HL-60 (cell line): ENCODE data around the gene STOM.

Experiments used
- DNase-seq, 2 experiments: peaks; one replicate each; pipeline ENCODE4 v3.0.0-alpha.2; 2010 to 2020; ENCODE audit warnings: low read depth in 1 of 2, low spot score in 1 of 2
- H3K27ac ChIP-seq: fragments of 250-450 bp; sonication (Bioruptor Pico); replicated peaks from 2 replicates; pipeline ENCODE4 v1.5.1; 2020; ENCODE audit warnings: mild to moderate bottlenecking, moderate library complexity
- H3K27me3 ChIP-seq: fragments of 250-450 bp; sonication (Bioruptor Pico); 2 replicates; pipeline ENCODE4 v1.5.1; 2021; ENCODE audit warnings: mild to moderate bottlenecking, moderate library complexity; ENCODE audit not compliant: insufficient read depth, poor library complexity, severe bottlenecking
- H3K4me3 ChIP-seq: replicated peaks from 2 replicates; pipeline ENCODE4 v1.5.1; 2011; ENCODE audit warnings: mild to moderate bottlenecking, control low read depth, low read length; ENCODE audit not compliant: insufficient read depth
- CTCF ChIP-seq: IDR thresholded peaks from one replicate; pipeline ENCODE4 v1.5.1; 2011; ENCODE audit warnings: low read length, control low read depth, inconsistent platforms; ENCODE audit not compliant: insufficient read depth
- GABPA ChIP-seq: IDR thresholded peaks from 2 replicates; pipeline ENCODE4 v1.6.1; 2012; ENCODE audit warnings: low read depth
- POLR2AphosphoS5 ChIP-seq: IDR thresholded peaks from 2 replicates; pipeline ENCODE4 v1.6.1; 2012; ENCODE audit warnings: low read depth
- REST ChIP-seq: IDR thresholded peaks from 2 replicates; pipeline ENCODE4 v1.6.1; 2012; ENCODE audit warnings: low read depth; ENCODE audit not compliant: insufficient replicate concordance
- SPI1 ChIP-seq: IDR thresholded peaks from 2 replicates; pipeline ENCODE4 v1.6.1; 2012; ENCODE audit warnings: low read depth, mild to moderate bottlenecking, borderline replicate concordance

STOM gene

GRCh38 chr9:121298689-121299466 is 71.2 kb downstream of the STOM start:
- DNase-seq: no peak
- TF ChIP-seq CTCF: no peak
- no peak overlapping the region for H3K4me3 ChIP-seq
- peak overlapping the region; percentile 7; the same call in 1 of the 2 replicates for H3K27ac ChIP-seq
- H3K27me3 ChIP-seq: no peaks in the 10 kb centered on the region

GRCh38 chr9:121298016-121298538 is 72.0 kb downstream of the STOM start:
- no peak overlapping the region for H3K27ac ChIP-seq
- H3K27me3 ChIP-seq: no peaks in the 10 kb centered on the region
- no peak for DNase-seq
- no peak for TF ChIP-seq GABPA
- no peak for TF ChIP-seq POLR2AphosphoS5
- no peak for TF ChIP-seq SPI1
- TF ChIP-seq REST: no peak
- TF ChIP-seq CTCF: no peak
- no peak overlapping the region for H3K4me3 ChIP-seq

GRCh38 chr9:121297389-121297788 is 72.7 kb downstream of the STOM start:
- Histone ChIP-seq H3K27ac (peak overlapping the region; percentile 52; the same call in 1 of the 2 replicates), H3K4me3 (no peak overlapping the region)
- TF ChIP-seq SPI1 (peak; percentile 76), CTCF (no peak)

GRCh38 chr9:121296213-121297127 is 73.6 kb downstream of the STOM start:
- no peak for DNase-seq
- Histone ChIP-seq H3K27ac (peak overlapping the region; percentile 52), H3K27me3 (no peaks in the 10 kb centered on the region), H3K4me3 (no peak overlapping the region)
- TF ChIP-seq SPI1 (no peak), POLR2AphosphoS5 (no peak), CTCF (no peak), GABPA (no peak), REST (no peak)

More at GRCh38 chr9:121297389-121297788, 72.7 kb downstream of the STOM start:
- H3K27me3 ChIP-seq: no peaks in the 10 kb centered on the region
- peak; percentile 61 to 69 for DNase-seq
